Measurements from ENCODE around the gene G2E3. TPM values are rescaled to one million over a fixed set of nuclear protein-coding genes. Genes with fewer than 3 reads are reported as not detected.

G2E3 gene
- total and polyA plus RNA-seq, 2 of the 13 experiments (the other 11 are each of a cell fraction or from before 2014, with no cell fraction given), result 22.8 to 63.0 TPM

DNA sequence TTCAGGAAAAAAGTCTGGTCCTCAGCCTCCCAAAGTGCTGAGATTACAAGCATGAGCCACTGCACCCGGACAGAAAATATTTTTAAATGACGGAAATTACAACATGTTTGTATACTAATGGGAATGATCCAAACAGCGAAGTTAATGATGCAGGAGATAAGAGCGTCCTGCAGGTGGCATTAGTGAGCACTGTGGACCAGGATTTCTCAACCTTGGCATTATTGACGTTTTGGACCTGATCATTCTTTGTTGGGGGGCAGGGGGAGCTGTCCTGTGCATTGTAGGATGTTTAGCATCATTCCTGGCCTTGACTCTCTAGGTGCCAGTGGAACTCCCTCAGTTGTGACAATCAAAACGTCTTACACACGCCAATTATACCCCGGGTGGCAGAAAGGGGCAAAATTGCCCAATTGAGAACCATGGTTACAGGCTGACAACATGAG is 97.3 kb downstream of the G2E3 start (continued):
- TF ChIP-seq, protein P1, sequence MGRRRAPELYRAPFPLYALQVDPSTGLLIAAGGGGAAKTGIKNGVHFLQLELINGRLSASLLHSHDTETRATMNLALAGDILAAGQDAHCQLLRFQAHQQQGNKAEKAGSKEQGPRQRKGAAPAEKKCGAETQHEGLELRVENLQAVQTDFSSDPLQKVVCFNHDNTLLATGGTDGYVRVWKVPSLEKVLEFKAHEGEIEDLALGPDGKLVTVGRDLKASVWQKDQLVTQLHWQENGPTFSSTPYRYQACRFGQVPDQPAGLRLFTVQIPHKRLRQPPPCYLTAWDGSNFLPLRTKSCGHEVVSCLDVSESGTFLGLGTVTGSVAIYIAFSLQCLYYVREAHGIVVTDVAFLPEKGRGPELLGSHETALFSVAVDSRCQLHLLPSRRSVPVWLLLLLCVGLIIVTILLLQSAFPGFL (CRISPR knock-in tag; IDR thresholded peaks at IDR 0.05), result no peak
- TF ChIP-seq ZNF678 (CRISPR knock-in tag; IDR thresholded peaks at IDR 0.05), result peak; percentile 23; the same call in 1 of the 2 replicates
- 0 out of 2 replicates have a peak, but pooled peaks have one; percentile 22 for TF ChIP-seq PHF21A (CRISPR knock-in tag; IDR thresholded peaks at IDR 0.05)
- TF ChIP-seq ARNT2 (CRISPR knock-in tag; IDR thresholded peaks at IDR 0.05; ENCODE audit: low read depth), result 0 out of 2 replicates have a peak, but pooled peaks have one; percentile 59
- no peak for TF ChIP-seq BHLHE40 (IDR thresholded peaks at IDR 0.05; ENCODE audit: low read length)
- no peak for TF ChIP-seq NAIF1 (CRISPR knock-in tag; IDR thresholded peaks at IDR 0.05; ENCODE audit: borderline replicate concordance)
- TF ChIP-seq KAT2B (IDR thresholded peaks at IDR 0.05; ENCODE audit: borderline replicate concordance, low read depth, low read length), result 0 out of 2 replicates have a peak, but pooled peaks have one; percentile 30
- TF ChIP-seq, protein P2, sequence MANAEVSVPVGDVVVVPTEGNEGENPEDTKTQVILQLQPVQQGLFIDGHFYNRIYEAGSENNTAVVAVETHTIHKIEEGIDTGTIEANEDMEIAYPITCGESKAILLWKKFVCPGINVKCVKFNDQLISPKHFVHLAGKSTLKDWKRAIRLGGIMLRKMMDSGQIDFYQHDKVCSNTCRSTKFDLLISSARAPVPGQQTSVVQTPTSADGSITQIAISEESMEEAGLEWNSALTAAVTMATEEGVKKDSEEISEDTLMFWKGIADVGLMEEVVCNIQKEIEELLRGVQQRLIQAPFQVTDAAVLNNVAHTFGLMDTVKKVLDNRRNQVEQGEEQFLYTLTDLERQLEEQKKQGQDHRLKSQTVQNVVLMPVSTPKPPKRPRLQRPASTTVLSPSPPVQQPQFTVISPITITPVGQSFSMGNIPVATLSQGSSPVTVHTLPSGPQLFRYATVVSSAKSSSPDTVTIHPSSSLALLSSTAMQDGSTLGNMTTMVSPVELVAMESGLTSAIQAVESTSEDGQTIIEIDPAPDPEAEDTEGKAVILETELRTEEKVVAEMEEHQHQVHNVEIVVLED (CRISPR knock-in tag; IDR thresholded peaks at IDR 0.05; ENCODE audit: borderline replicate concordance), result no peak; the same call in 1 of the 2 replicates
- TF ChIP-seq ATAD3A (CRISPR knock-in tag; IDR thresholded peaks at IDR 0.05), result no peak
- TF ChIP-seq, protein P3, sequence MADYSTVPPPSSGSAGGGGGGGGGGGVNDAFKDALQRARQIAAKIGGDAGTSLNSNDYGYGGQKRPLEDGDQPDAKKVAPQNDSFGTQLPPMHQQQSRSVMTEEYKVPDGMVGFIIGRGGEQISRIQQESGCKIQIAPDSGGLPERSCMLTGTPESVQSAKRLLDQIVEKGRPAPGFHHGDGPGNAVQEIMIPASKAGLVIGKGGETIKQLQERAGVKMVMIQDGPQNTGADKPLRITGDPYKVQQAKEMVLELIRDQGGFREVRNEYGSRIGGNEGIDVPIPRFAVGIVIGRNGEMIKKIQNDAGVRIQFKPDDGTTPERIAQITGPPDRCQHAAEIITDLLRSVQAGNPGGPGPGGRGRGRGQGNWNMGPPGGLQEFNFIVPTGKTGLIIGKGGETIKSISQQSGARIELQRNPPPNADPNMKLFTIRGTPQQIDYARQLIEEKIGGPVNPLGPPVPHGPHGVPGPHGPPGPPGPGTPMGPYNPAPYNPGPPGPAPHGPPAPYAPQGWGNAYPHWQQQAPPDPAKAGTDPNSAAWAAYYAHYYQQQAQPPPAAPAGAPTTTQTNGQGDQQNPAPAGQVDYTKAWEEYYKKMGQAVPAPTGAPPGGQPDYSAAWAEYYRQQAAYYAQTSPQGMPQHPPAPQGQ (CRISPR knock-in tag; IDR thresholded peaks at IDR 0.05; ENCODE audit: borderline replicate concordance), result 0 out of 2 replicates have a peak, but pooled peaks have one; percentile 58
- no peak for TF ChIP-seq ZNF850 (CRISPR knock-in tag; conservative IDR thresholded peaks at IDR 0.05)
- TF ChIP-seq ZNF33B (CRISPR knock-in tag; IDR thresholded peaks at IDR 0.05), result no peak
- TF ChIP-seq KDM4B (CRISPR knock-in tag; IDR thresholded peaks at IDR 0.05), result peak; percentile 29; the same call in 1 of the 2 replicates
- 0 out of 2 replicates have a peak, but pooled peaks have one; percentile 65 for TF ChIP-seq RARG (CRISPR knock-in tag; IDR thresholded peaks at IDR 0.05; ENCODE audit: low read depth)
- TF ChIP-seq ZKSCAN1 (IDR thresholded peaks at IDR 0.05; ENCODE audit: low read length), result 0 out of 2 replicates have a peak, but pooled peaks have one; percentile 33
- TF ChIP-seq ZNF510 (CRISPR knock-in tag; IDR thresholded peaks at IDR 0.05; ENCODE audit: low read depth), result no peak
- TF ChIP-seq, protein P4, sequence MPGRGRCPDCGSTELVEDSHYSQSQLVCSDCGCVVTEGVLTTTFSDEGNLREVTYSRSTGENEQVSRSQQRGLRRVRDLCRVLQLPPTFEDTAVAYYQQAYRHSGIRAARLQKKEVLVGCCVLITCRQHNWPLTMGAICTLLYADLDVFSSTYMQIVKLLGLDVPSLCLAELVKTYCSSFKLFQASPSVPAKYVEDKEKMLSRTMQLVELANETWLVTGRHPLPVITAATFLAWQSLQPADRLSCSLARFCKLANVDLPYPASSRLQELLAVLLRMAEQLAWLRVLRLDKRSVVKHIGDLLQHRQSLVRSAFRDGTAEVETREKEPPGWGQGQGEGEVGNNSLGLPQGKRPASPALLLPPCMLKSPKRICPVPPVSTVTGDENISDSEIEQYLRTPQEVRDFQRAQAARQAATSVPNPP (CRISPR knock-in tag; IDR thresholded peaks at IDR 0.05), result 0 out of 2 replicates have a peak, but pooled peaks have one; percentile 29
- TF ChIP-seq, protein P5, sequence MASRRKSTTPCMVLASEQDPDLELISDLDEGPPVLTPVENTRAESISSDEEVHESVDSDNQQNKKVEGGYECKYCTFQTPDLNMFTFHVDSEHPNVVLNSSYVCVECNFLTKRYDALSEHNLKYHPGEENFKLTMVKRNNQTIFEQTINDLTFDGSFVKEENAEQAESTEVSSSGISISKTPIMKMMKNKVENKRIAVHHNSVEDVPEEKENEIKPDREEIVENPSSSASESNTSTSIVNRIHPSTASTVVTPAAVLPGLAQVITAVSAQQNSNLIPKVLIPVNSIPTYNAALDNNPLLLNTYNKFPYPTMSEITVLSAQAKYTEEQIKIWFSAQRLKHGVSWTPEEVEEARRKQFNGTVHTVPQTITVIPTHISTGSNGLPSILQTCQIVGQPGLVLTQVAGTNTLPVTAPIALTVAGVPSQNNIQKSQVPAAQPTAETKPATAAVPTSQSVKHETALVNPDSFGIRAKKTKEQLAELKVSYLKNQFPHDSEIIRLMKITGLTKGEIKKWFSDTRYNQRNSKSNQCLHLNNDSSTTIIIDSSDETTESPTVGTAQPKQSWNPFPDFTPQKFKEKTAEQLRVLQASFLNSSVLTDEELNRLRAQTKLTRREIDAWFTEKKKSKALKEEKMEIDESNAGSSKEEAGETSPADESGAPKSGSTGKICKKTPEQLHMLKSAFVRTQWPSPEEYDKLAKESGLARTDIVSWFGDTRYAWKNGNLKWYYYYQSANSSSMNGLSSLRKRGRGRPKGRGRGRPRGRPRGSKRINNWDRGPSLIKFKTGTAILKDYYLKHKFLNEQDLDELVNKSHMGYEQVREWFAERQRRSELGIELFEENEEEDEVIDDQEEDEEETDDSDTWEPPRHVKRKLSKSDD (CRISPR knock-in tag; IDR thresholded peaks at IDR 0.05; ENCODE audit: low read depth), result 0 out of 2 replicates have a peak, but pooled peaks have one; percentile 41
- TF ChIP-seq EHMT2 (IDR thresholded peaks at IDR 0.05; ENCODE audit: borderline replicate concordance, low read depth, low read length), result no peak
